Prostate gland (tissue), 2 donors: ENCODE measurements around the gene PTPRG.

Experiments
- CTCF ChIP-seq, 4 experiments: fragments of 200-600 bp in 2 of 4; fragments of 450-650 bp in 2 of 4; sonication (generic) in 2 of 4; IDR thresholded peaks; 1 replicate in 3 of 4; 2 replicates in 1 of 4; pipeline ENCODE4 v1.5.1; 2016 to 2019; ENCODE audit warnings: antibody characterized with exemption in 4 of 4, mild to moderate bottlenecking in 2 of 4, moderate library complexity in 2 of 4
- POLR2A ChIP-seq: fragments of 450-650 bp; IDR thresholded peaks from one replicate; pipeline ENCODE4 v1.6.1; 2016; ENCODE audit warnings: antibody characterized with exemption, mild to moderate bottlenecking
- POLR2AphosphoS5 ChIP-seq: sonication (generic); formaldehyde crosslinking; IDR thresholded peaks from one replicate; pipeline ENCODE4 v1.6.1; 2017; ENCODE audit warnings: antibody characterized with exemption

GRCh38 chr3:62332835-62333244 is 771.5 kb downstream of the PTPRG start:
- TF ChIP-seq POLR2A, result no peak
- TF ChIP-seq CTCF (IDR thresholded peaks at IDR 0.05), result peak; percentile 39 to 60 (median 50)
- TF ChIP-seq POLR2AphosphoS5, result no peak
